Activated naive CD8-positive, alpha-beta T cell treated with anti-CD3 and anti-CD28 coated beads for 36 hours (primary cell): Measurements from ENCODE around the gene CTSF. TPM values are rescaled to one million over a fixed set of nuclear protein-coding genes. Genes with fewer than 3 reads are reported as not detected.
"Not testable (repeated sequence)": the region's sequence is repeated elsewhere in the genome, so short reads cannot be mapped to it uniquely, and the experiment has no call there.

ENCODE experiments used
- DNase-seq: peaks from one replicate; pipeline ENCODE4 v3.0.0; 2021
- H3K27ac Mint-ChIP-seq: one replicate; pipeline ENCODE4 v1.8.0; 2022; ENCODE audit warnings: mild to moderate bottlenecking, moderate library complexity, mixed read lengths
- H3K27me3 Mint-ChIP-seq: one replicate; pipeline ENCODE4 v1.8.0; 2022; ENCODE audit warnings: mild to moderate bottlenecking, mixed read lengths
- H3K36me3 Mint-ChIP-seq: one replicate; pipeline ENCODE4 v1.8.0; 2021; ENCODE audit warnings: mild to moderate bottlenecking, mixed read lengths
- H3K4me1 Mint-ChIP-seq: one replicate; pipeline ENCODE4 v1.8.0; 2021; ENCODE audit warnings: mixed read lengths
- H3K4me3 Mint-ChIP-seq: one replicate; pipeline ENCODE4 v1.8.0; 2022; ENCODE audit warnings: mild to moderate bottlenecking, moderate library complexity, mixed read lengths
- H3K9me3 Mint-ChIP-seq: one replicate; pipeline ENCODE4 v1.8.0; 2022; ENCODE audit warnings: mixed read lengths
- total RNA-seq, 2 experiments: library from RNA; stranded (reverse); gene quantifications; one replicate each; pipeline ENCODE4 v1.2.3, GENCODE V29; 2021

Gene CTSF
- total RNA-seq, result 1 to 10 TPM; 1.2 to 1.4 TPM

- DNase-seq, result peak; percentile 74
- Mint-ChIP-seq H3K9me3 (no peaks in the 10 kb centered on the region), H3K27me3 (no peaks in the 10 kb centered on the region), H3K27ac (no peak within 1 kb of the TSS), H3K4me3 (peak within 1 kb of the TSS; percentile 78), H3K4me1 (peaks cover 9% of the 10 kb centered on the region), H3K36me3 (no peaks in the 10 kb centered on the region)
These were observed at the start of gene CTSF for GRCh38 chr11:66568124-66568916. Gene CTSF (minus strand): TSS chr11:66568606. CDS start chr11:66568486, 120 bp downstream.

GRCh38 chr11:66617155-66617834 lies 48.9 kb upstream of the CTSF start:
- H3K36me3 Mint-ChIP-seq, result peaks cover 64% of the 10 kb centered on the region
- no peaks in the 10 kb centered on the region for H3K9me3 Mint-ChIP-seq
- H3K27ac Mint-ChIP-seq, result peak overlapping the region; percentile 98
- H3K27me3 Mint-ChIP-seq, result no peaks in the 10 kb centered on the region
- H3K4me3 Mint-ChIP-seq, result peak overlapping the region; percentile 96
- peaks cover 39% of the 10 kb centered on the region for H3K4me1 Mint-ChIP-seq
- DNase-seq, result no peak

- Mint-ChIP-seq H3K27me3 (no peaks in the 10 kb centered on the region), H3K27ac (peak within 1 kb of the TSS; percentile 98), H3K9me3 (no peaks in the 10 kb centered on the region), H3K4me1 (peaks cover 32% of the 10 kb centered on the region), H3K36me3 (peaks cover 57% of the 10 kb centered on the region), H3K4me3 (peak within 1 kb of the TSS; percentile 96)
- DNase-seq, result peak; percentile 99
These were observed 48.2 kb upstream of the CTSF start, which contains the start of gene RBM14 for GRCh38 chr11:66616379-66617154. Gene RBM14 (plus strand): TSS chr11:66616630. CDS start chr11:66616721, 91 bp downstream.

- H3K4me3 Mint-ChIP-seq, result no peak overlapping the region
- H3K9me3 Mint-ChIP-seq, result no peaks in the 10 kb centered on the region
- H3K27ac Mint-ChIP-seq, result no peak overlapping the region
- no peaks in the 10 kb centered on the region for H3K27me3 Mint-ChIP-seq
- H3K36me3 Mint-ChIP-seq, result peaks cover 37% of the 10 kb centered on the region
- DNase-seq, result no peak
- H3K4me1 Mint-ChIP-seq, result peaks cover 23% of the 10 kb centered on the region
These were observed 45.7 kb upstream of the CTSF start for GRCh38 chr11:66614073-66614472.

- Mint-ChIP-seq H3K9me3 (no peaks in the 10 kb centered on the region), H3K36me3 (peaks cover 24% of the 10 kb centered on the region), H3K27me3 (no peaks in the 10 kb centered on the region), H3K4me1 (peaks cover 11% of the 10 kb centered on the region), H3K27ac (no peak overlapping the region), H3K4me3 (no peak overlapping the region)
- no peak for DNase-seq
These were observed 44.1 kb upstream of the CTSF start for GRCh38 chr11:66612458-66612857.

GRCh38 chr11:66609721-66610617 lies 41.6 kb upstream of the CTSF start:
- H3K9me3 Mint-ChIP-seq, result no peaks in the 10 kb centered on the region
- no peaks in the 10 kb centered on the region for H3K27me3 Mint-ChIP-seq
- H3K36me3 Mint-ChIP-seq, result peaks cover 4% of the 10 kb centered on the region
- H3K4me3 Mint-ChIP-seq, result no peak overlapping the region
- peaks cover 8% of the 10 kb centered on the region for H3K4me1 Mint-ChIP-seq
- no peak for DNase-seq
- H3K27ac Mint-ChIP-seq, result no peak overlapping the region

GRCh38 chr11:66607126-66607834 lies 38.9 kb upstream of the CTSF start:
- DNase-seq, result no peak
- peaks cover 8% of the 10 kb centered on the region for H3K4me1 Mint-ChIP-seq
- H3K4me3 Mint-ChIP-seq, result no peak overlapping the region
- H3K27ac Mint-ChIP-seq, result no peak overlapping the region
- H3K36me3 Mint-ChIP-seq, result peaks cover 4% of the 10 kb centered on the region
- no peaks in the 10 kb centered on the region for H3K27me3 Mint-ChIP-seq
- H3K9me3 Mint-ChIP-seq, result no peaks in the 10 kb centered on the region

GRCh38 chr11:66606608-66607007 lies 38.2 kb upstream of the CTSF start:
- not testable (repeated sequence) for H3K36me3 Mint-ChIP-seq, H3K27me3 Mint-ChIP-seq, DNase-seq, H3K27ac Mint-ChIP-seq, H3K9me3 Mint-ChIP-seq, H3K4me3 Mint-ChIP-seq, H3K4me1 Mint-ChIP-seq

- H3K27me3 Mint-ChIP-seq, result no peaks in the 10 kb centered on the region
- no peak overlapping the region for H3K27ac Mint-ChIP-seq
- H3K9me3 Mint-ChIP-seq, result no peaks in the 10 kb centered on the region
- H3K4me3 Mint-ChIP-seq, result no peak overlapping the region
- no peaks in the 10 kb centered on the region for H3K4me1 Mint-ChIP-seq
- no peak for DNase-seq
- peaks cover 4% of the 10 kb centered on the region for H3K36me3 Mint-ChIP-seq
These were observed 35.7 kb upstream of the CTSF start for GRCh38 chr11:66604155-66604554.

- Mint-ChIP-seq H3K4me1 (no peaks in the 10 kb centered on the region), H3K27me3 (no peaks in the 10 kb centered on the region), H3K27ac (no peak overlapping the region), H3K36me3 (peaks cover 4% of the 10 kb centered on the region), H3K4me3 (no peak overlapping the region), H3K9me3 (no peaks in the 10 kb centered on the region)
- DNase-seq, result no peak
These were observed 34.7 kb upstream of the CTSF start for GRCh38 chr11:66603072-66603471.

GRCh38 chr11:66600631-66601233 lies 32.3 kb upstream of the CTSF start:
- no peaks in the 10 kb centered on the region for H3K9me3 Mint-ChIP-seq
- H3K27ac Mint-ChIP-seq, result no peak overlapping the region
- H3K36me3 Mint-ChIP-seq, result peaks cover 1% of the 10 kb centered on the region
- no peaks in the 10 kb centered on the region for H3K27me3 Mint-ChIP-seq
- H3K4me3 Mint-ChIP-seq, result no peak overlapping the region
- H3K4me1 Mint-ChIP-seq, result peaks cover under 1% of the 10 kb centered on the region
- no peak for DNase-seq

GRCh38 chr11:66600219-66600618 lies 31.8 kb upstream of the CTSF start:
- Mint-ChIP-seq H3K4me1 (peaks cover 5% of the 10 kb centered on the region), H3K27ac (no peak overlapping the region), H3K4me3 (no peak overlapping the region), H3K9me3 (no peaks in the 10 kb centered on the region), H3K27me3 (no peaks in the 10 kb centered on the region), H3K36me3 (peaks cover 1% of the 10 kb centered on the region)
- no peak for DNase-seq

GRCh38 chr11:66598993-66599392 lies 30.6 kb upstream of the CTSF start:
- H3K4me3 Mint-ChIP-seq, result no peak overlapping the region
- no peaks in the 10 kb centered on the region for H3K9me3 Mint-ChIP-seq
- no peak for DNase-seq
- peaks cover 12% of the 10 kb centered on the region for H3K4me1 Mint-ChIP-seq
- H3K27ac Mint-ChIP-seq, result no peak overlapping the region
- H3K27me3 Mint-ChIP-seq, result no peaks in the 10 kb centered on the region
- H3K36me3 Mint-ChIP-seq, result no peaks in the 10 kb centered on the region
